Measurements from ENCODE around the gene NR1H4.
A peak's percentile ranks its signal among the peaks of the same experiment; 100 is the strongest.
"Not testable (repeated sequence)": the region's sequence is repeated elsewhere in the genome, so short reads cannot be mapped to it uniquely, and the experiment has no call there.

Gene NR1H4

GRCh38 chr12:100572184-100572583 lies 98.5 kb downstream of the NR1H4 start:
- DNase-seq (ENCODE audit: low spot score) = no peak

DNA sequence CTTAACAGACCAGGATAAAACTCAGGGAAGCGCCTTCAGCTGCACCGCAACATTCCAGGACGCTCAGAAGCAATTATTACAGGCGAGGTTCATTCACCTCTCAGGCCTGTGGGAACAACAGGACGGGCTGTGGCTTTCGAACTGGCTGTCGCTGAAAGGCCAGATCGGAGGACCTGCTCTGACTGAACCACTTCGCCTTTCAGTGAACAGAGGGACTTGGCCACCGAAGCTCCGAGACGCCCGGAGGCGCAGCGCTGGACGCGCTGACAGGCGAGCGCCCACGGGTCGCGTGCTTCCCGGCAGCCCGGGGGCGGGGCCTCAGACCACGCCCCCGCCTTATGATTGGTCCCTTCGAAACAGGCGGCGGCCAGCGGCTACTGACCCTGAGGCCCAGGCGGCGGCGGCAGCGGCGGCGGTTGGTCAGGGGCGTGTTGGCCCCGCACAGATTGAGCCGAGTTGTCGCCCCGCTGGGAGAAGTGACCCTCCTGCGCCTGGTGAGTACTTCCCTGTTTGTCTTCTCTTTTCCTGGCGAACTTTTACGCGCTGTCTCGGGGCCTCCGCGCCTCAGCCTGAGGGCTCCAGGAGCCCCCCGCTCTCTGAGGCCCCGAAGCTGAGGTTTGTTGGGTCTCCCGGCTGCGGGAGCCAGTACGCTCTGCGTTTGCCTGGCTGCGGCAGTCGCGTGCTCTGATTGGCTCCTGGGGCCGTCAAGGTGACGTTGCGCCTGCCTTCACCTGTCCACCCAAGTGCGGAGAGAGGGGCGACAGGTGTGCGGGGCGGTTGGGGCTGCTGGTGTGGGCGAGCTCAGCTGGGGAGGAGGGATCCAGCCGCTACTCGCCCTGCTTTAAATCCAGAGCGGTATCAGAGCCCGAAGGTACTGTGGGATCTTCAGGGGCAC lies 99.9 kb downstream of the NR1H4 start, which contains the start of gene GAS2L3:
GAS2L3 (plus strand) TSS at position 393 of the 895 bp plus-strand sequence. CDS start 21,221 bp downstream, outside the sequence.
- peak; percentile 95 for DNase-seq (ENCODE audit: low spot score)

DNA sequence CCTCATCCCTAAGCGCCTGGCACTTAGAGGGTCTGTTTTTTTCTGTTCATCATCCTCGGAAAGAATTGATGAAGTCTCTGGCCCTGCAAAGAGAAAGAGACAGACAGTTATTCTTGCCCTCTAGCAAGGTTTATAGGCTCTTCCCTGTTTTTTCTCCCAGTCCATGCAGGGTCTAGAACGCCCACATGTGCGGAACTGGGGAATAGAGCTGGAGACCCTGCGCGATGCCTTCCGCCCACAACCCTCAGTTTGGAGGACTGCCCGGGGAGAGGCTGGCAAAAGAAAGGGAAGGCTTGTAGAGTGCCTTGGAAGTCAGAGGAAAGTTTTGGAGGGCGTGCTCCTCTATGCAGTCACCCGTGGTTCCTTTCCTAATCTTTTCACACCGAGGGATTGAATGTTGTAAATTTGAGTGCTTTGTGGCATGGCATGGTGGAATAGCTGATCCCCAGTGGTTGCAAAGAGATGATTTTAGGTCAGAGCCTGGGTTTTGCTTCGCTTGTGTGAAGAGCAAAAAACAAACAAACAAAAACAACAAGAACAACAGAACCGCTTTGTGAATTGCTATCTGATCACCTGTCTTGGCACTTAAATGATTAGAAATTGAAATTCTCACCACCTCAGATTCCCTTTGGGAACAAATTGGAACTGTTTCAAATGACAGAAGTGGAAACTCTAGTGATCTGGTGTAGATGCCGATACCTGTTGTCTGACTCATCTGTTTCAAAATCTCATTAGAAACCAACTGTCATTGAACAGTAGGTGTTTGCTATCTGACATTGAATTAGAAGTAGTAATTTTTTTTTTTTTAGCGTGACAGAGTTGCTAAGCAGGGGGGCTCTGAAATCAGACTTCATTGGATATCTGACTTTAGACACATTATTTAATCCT lies 100.8 kb downstream of the NR1H4 start:
- DNase-seq (ENCODE audit: low spot score) = peak; percentile 14

DNA sequence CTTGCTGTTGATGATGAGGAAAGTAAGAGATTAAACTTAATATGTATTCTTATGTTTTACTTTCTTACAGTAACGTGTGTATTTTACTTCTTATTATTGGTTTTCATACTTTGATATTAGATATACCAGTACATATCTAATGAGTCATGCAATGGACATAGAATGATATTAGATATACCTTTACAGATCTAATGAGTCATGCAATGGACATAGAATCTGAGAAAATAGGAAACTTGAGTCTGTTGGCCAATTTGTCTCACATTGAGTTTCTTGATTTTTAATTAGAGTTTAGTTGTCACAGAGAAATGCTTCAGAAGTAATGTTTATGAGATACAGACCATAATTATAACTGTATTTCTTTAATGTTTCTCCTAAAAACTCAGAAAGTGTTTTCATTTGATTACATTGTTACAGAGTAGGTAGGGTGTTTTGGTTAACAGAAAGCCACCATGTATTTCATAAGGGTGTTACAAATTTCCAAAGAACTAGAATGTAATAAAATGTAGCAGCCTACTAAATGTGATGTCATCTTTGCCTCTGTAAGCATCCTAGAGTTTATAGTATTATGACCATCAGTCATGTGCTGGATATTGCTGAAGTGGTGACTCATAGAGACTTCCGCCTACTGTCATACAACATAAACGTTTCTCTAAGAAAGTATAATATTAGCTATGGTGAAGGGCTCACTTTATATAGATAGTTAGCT lies 102.8 kb downstream of the NR1H4 start:
- peak; percentile 61 for DNase-seq (ENCODE audit: low spot score)

GRCh38 chr12:100578923-100579322 lies 105.3 kb downstream of the NR1H4 start:
- no peak for DNase-seq (ENCODE audit: low spot score)

GRCh38 chr12:100579844-100580243 lies 106.2 kb downstream of the NR1H4 start:
- DNase-seq (ENCODE audit: low spot score) = no peak

DNA sequence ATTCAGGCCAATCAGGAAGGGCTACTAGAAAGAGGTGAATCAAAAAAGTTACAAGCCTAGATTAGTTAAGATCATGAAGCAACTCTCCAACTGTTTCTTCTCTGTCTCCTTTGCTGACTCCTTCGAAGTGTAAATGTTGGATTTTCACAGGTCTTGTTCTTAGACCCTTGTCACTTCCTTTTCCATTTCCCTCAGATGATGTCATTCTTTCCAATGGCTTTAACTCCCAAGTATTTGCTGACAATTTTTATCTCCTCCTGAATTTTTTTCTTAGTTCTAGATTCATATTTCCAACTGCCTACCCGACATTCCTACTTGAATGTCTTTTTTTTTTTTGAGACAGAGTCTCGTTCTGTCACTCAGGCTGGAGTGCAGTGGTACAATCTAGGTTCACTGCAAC lies 110.6 kb downstream of the NR1H4 start:
- DNase-seq (ENCODE audit: low spot score) = no peak

DNA sequence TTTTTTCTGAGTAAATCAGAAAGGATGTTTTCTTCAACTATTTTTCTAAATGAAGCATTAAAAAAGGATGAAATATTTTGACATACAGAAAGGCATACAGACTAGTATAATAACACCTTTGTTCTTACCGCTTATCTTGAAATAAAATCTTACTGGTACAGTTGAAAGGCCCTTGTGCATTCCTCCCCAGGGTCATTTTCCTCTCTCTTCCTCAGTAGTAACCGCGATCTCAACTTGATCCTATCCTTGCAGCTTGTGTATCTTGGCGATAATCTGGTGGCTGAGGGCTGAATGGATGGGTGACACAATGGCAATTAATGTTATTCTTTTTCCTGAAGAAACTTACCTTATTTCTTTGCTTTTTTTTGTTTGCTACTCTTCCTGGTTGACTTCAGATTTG lies 118.3 kb downstream of the NR1H4 start:
- DNase-seq (ENCODE audit: low spot score) = no peak

DNA sequence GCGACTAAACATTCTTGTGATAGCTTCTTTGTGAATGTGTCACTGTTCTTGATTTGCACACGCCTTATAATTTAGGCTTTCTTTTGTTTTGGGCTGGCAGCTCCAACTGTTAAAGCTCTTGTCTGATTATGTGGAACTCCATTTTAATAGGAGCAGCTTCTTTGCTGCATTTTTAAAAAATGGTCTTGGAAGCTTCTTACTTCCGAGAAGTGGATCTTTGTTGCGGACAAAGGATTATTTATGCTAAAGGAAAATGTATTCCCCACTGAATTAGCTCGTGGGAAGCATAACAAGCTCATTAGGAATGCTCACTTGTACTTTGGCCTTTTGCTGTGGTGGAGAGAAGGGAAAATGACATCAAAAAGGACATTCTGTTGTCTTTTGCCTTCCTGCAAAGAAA lies 119.8 kb downstream of the NR1H4 start:
- DNase-seq (ENCODE audit: low spot score) = no peak

GRCh38 chr12:100601626-100602025 lies 128.0 kb downstream of the NR1H4 start:
- DNase-seq (ENCODE audit: low spot score) = no peak

DNA sequence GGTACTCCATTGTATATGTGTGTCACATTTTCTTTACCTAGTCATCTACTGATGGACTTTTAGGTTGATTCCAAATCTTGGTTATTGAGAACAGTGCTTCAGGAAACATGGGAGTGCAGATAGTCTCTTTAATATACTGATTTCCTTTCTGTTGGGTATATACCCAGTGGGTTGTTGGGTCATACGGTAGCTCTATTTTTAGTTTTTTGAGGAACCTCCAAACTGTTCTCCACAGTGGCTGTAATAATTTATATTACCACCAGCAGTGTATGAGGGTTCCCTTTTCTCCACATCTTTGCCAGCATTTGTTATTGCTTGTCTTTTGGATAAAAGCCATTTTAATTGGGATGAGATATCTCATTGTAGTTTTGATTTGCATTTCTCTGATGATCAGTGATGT lies 129.3 kb downstream of the NR1H4 start:
- not testable (repeated sequence) for DNase-seq (ENCODE audit: low spot score)

- DNase-seq (ENCODE audit: low spot score) = no peak
These were observed 135.1 kb downstream of the NR1H4 start for GRCh38 chr12:100608776-100609175.

GRCh38 chr12:100610666-100611430 lies 137.2 kb downstream of the NR1H4 start:
- DNase-seq (ENCODE audit: low spot score) = no peak

GRCh38 chr12:100612606-100613005 lies 138.9 kb downstream of the NR1H4 start:
- DNase-seq (ENCODE audit: low spot score) = no peak

All from AG08396 (cell line).